AG10803 (cell line): ENCODE measurements around the gene FEM1B.

ENCODE experiments used
- DNase-seq: peaks from one replicate; pipeline ENCODE4 v3.0.0; 2010; ENCODE audit warnings: low read depth
- H3K4me3 ChIP-seq: 2 replicates; pipeline ENCODE4 v1.5.1; 2011; ENCODE audit warnings: mild to moderate bottlenecking, low read length, control low read depth
- TF ChIP-seq, protein P1 (sequence below): conservative IDR thresholded peaks from 2 replicates; pipeline ENCODE4 v1.5.1; 2011; ENCODE audit warnings: mild to moderate bottlenecking, low read length, control low read depth, inconsistent platforms

Gene FEM1B

DNA sequence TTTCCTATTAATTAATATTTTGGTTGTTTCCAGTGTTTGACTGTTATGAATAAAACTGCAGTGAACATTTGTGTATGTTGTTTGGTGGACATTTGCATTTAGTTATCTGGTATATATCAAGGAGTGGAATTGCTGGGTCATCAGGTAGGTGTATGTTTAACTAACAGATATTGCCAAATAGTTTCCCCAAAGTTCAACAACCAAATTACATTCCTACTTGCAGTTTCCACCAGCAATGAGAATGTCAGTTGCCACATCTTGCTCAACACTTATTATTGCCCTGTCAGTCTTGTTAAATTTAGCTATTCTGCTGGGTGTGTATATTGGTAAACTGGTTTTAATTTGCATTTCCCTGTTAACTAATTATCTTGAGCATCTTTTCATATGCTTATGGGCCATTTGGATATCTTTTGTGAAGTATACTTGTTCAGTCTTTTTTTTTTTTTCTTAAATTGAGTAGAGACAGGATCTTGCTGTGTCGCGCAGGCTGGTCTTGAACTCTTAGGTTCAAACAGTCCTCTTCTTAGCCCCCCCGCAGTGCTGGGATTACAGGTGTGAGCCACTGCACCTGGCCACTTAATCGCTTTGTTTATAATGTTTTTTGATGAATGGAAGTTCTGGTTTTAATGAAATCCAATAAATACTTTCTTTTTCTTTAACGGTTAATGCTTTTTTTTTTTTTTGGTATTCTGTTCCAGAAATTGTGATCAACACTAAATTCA, 7.9 kb downstream of the FEM1B start:
- H3K4me3 ChIP-seq: no peak overlapping the region
- peak; percentile 68 for DNase-seq
- TF ChIP-seq, protein P1, sequence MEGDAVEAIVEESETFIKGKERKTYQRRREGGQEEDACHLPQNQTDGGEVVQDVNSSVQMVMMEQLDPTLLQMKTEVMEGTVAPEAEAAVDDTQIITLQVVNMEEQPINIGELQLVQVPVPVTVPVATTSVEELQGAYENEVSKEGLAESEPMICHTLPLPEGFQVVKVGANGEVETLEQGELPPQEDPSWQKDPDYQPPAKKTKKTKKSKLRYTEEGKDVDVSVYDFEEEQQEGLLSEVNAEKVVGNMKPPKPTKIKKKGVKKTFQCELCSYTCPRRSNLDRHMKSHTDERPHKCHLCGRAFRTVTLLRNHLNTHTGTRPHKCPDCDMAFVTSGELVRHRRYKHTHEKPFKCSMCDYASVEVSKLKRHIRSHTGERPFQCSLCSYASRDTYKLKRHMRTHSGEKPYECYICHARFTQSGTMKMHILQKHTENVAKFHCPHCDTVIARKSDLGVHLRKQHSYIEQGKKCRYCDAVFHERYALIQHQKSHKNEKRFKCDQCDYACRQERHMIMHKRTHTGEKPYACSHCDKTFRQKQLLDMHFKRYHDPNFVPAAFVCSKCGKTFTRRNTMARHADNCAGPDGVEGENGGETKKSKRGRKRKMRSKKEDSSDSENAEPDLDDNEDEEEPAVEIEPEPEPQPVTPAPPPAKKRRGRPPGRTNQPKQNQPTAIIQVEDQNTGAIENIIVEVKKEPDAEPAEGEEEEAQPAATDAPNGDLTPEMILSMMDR: no peak

DNA sequence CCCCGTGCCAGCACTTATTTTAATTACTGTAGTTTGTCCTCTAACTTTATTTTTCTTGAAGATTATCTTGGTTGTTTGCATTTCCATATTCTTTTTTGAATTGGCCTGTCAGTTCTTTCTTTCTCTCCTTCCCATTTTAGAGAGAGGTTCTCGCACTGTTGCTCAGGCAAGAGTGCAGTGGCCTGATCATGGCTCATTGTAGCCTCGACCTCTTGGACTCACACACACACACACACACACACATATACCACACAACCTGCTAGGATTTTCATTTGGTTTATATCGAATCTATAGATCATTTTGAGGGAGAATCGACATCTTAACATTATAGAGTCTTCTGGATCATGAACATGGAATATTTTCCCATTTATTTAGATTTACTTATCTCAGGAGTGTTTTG, 8.7 kb downstream of the FEM1B start:
- no peak overlapping the region for H3K4me3 ChIP-seq
- no peak for DNase-seq

DNA sequence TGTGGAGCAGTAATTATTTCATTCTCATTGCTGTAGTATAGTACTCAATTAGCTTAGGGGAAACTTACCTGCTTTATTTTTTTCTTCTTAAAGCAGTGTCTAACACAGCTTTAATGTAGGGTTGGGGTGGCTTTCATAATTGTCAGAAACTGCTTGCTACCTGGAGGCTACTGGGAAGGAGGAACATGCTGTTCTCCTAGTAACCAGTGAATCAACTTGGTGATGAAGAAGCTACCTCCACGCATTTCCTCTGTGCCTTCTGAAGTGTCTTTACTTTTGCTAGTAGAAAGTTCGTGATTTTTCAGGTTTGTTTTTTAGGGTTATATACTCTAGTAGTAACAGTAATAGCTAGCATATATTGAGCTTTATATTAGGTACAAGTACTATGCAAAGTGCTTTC, 11.5 kb downstream of the FEM1B start:
- no peak overlapping the region for H3K4me3 ChIP-seq
- no peak for DNase-seq
- TF ChIP-seq, protein P1: no peak

More for the DNA sequence above, 8.7 kb downstream of the FEM1B start:
- TF ChIP-seq, protein P1: no peak

DNA sequence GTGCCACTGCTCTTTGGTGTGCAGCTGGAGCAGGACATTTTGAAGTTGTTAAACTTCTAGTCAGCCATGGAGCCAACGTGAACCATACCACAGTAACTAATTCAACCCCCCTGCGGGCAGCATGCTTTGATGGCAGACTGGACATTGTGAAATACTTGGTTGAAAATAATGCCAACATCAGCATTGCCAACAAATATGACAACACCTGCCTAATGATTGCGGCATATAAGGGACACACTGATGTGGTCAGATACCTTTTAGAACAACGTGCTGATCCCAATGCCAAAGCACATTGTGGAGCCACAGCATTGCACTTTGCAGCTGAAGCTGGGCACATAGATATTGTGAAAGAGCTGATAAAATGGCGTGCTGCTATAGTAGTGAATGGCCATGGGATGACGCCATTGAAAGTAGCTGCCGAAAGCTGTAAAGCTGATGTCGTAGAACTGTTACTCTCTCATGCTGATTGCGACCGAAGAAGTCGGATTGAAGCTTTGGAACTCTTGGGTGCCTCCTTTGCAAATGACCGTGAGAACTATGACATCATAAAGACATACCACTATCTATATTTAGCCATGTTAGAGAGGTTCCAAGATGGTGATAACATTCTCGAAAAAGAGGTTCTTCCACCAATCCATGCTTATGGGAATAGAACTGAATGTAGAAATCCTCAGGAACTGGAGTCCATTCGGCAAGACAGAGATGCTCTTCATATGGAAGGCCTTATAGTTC, 12.2 kb downstream of the FEM1B start:
- no peak overlapping the region for H3K4me3 ChIP-seq
- TF ChIP-seq, protein P1: no peak
- DNase-seq: no peak

DNA sequence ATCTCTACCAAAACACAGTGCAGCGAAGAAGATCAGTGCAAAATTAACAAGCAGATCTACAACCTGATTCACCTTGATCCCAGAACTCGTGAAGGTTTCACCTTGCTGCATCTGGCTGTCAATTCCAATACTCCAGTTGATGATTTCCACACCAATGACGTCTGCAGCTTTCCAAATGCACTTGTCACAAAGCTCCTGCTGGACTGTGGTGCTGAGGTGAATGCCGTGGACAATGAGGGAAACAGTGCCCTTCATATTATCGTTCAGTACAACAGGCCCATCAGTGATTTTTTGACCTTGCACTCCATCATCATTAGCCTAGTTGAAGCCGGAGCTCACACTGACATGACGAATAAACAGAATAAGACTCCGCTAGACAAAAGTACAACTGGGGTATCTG, 13.2 kb downstream of the FEM1B start:
- DNase-seq: no peak
- H3K4me3 ChIP-seq: no peak overlapping the region
- TF ChIP-seq, protein P1: no peak

DNA sequence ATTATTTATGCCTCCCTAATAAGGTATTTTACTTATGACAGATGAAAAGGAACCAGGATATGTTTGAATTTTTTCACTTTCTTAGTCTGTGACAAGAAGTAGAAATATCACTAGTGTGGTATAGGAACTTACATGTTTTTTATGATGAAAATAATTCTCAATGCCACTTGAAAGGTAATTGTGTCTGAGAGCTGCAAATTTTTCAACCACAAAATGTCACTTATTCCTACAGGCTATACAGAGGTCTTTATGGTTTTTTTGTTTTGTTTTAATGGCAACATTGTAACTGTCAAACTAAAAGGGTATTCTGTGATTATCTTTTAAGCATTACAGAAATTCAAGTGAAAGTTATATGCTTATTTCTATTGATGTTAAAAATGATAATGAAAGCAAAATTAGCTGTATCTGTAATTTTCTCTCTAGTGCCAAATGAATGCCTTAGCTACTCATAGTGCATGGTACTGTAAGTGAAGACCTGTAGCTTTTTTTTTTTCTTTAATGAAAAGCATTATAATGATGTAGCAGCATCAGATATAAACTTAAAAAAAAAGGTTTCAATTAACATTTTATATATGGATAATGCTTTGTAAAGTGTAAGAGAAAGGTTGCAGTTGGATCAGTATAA, 14.7 kb downstream of the FEM1B start:
- TF ChIP-seq, protein P1: no peak
- H3K4me3 ChIP-seq: no peak overlapping the region
- no peak for DNase-seq
